Trophoblast cell (in vitro differentiated cells and primary cell): ENCODE measurements around the gene RTN4RL1.

Experiments used
- DNase-seq, 2 donors: peaks; one replicate each; pipeline ENCODE4 v3.0.0-alpha.2; 2016
- H2AFZ ChIP-seq: 2 replicates; pipeline ENCODE4 v1.6.1; 2013; ENCODE audit warnings: low read length, moderate library complexity, mild to moderate bottlenecking; ENCODE audit not compliant: insufficient read depth, poor library complexity
- H2AK5ac ChIP-seq: 2 replicates; pipeline ENCODE4 v1.6.1; 2013; ENCODE audit warnings: mild to moderate bottlenecking, low read length
- H2BK120ac ChIP-seq: 2 replicates; pipeline ENCODE4 v1.6.1; 2013; ENCODE audit warnings: low read length, mild to moderate bottlenecking, moderate library complexity; ENCODE audit not compliant: insufficient read depth, poor library complexity
- H2BK12ac ChIP-seq: 2 replicates; pipeline ENCODE4 v1.6.1; 2013; ENCODE audit warnings: mild to moderate bottlenecking, low read length, moderate library complexity
- H2BK5ac ChIP-seq: 2 replicates; pipeline ENCODE4 v1.6.1; 2013; ENCODE audit warnings: low read length, low read depth, moderate library complexity, mild to moderate bottlenecking; ENCODE audit not compliant: poor library complexity
- H3K14ac ChIP-seq: 2 replicates; pipeline ENCODE4 v1.6.1; 2013; ENCODE audit warnings: mild to moderate bottlenecking, low read length
- H3K18ac ChIP-seq: 2 replicates; pipeline ENCODE4 v1.6.1; 2013; ENCODE audit warnings: mild to moderate bottlenecking, low read length
- H3K23ac ChIP-seq: 2 replicates; pipeline ENCODE4 v1.6.1; 2013; ENCODE audit warnings: low read length
- H3K27ac ChIP-seq: 2 replicates; pipeline ENCODE4 v1.5.1; 2013; ENCODE audit warnings: low read depth, mild to moderate bottlenecking, inconsistent platforms, low read length, moderate library complexity
- H3K27me3 ChIP-seq: 2 replicates; pipeline ENCODE4 v1.6.1; 2013; ENCODE audit warnings: inconsistent platforms, mild to moderate bottlenecking, low read length, moderate library complexity; ENCODE audit not compliant: insufficient read depth
- H3K36me3 ChIP-seq, 2 experiments: 1 replicate in 1 of 2; 2 replicates in 1 of 2; pipeline ENCODE4 v1.6.1; 2013; ENCODE audit warnings: low read length in 2 of 2, mild to moderate bottlenecking in 2 of 2, moderate library complexity in 1 of 2; ENCODE audit not compliant: insufficient read depth in 2 of 2, control insufficient read depth in 1 of 2
- H3K4ac ChIP-seq: 2 replicates; pipeline ENCODE4 v1.6.1; 2013; ENCODE audit warnings: low read depth, mild to moderate bottlenecking, low read length, moderate library complexity
- H3K4me1 ChIP-seq, 2 experiments: 1 replicate in 1 of 2; 2 replicates in 1 of 2; pipeline ENCODE4 v1.6.1; 2013; ENCODE audit warnings: low read length in 2 of 2, mild to moderate bottlenecking in 2 of 2, moderate library complexity in 1 of 2; ENCODE audit not compliant: insufficient read depth in 2 of 2, control insufficient read depth in 1 of 2
- H3K4me2 ChIP-seq: 2 replicates; pipeline ENCODE4 v1.6.1; 2013; ENCODE audit warnings: inconsistent platforms, mild to moderate bottlenecking, low read length, moderate library complexity
- H3K4me3 ChIP-seq: 2 replicates; pipeline ENCODE4 v1.5.1; 2013; ENCODE audit warnings: mild to moderate bottlenecking, low read depth, low read length, inconsistent platforms
- H3K79me1 ChIP-seq: one replicate; pipeline ENCODE4 v1.6.1; 2013; ENCODE audit warnings: low read length
- H3K79me2 ChIP-seq: 2 replicates; pipeline ENCODE4 v1.6.1; 2013; ENCODE audit warnings: low read length, mild to moderate bottlenecking; ENCODE audit not compliant: control insufficient read depth, insufficient read depth, poor library complexity
- H3K9ac ChIP-seq: 2 replicates; pipeline ENCODE4 v1.6.1; 2013; ENCODE audit warnings: mild to moderate bottlenecking, low read length
- H3K9me3 ChIP-seq: 2 replicates; pipeline ENCODE4 v1.6.1; 2013; ENCODE audit warnings: low read depth, mild to moderate bottlenecking, control low read depth, inconsistent platforms, low read length; ENCODE audit not compliant: insufficient read depth
- H4K12ac ChIP-seq: 2 replicates; pipeline ENCODE4 v1.6.1; 2013; ENCODE audit warnings: low read depth, mild to moderate bottlenecking, low read length, moderate library complexity
- H4K8ac ChIP-seq: 2 replicates; pipeline ENCODE4 v1.6.1; 2013; ENCODE audit warnings: low read depth, mild to moderate bottlenecking, low read length, moderate library complexity
- H4K91ac ChIP-seq: one replicate; pipeline ENCODE4 v1.6.1; 2013; ENCODE audit warnings: low read depth, mild to moderate bottlenecking, low read length, moderate library complexity
- WGBS: extraction: QIAGEN DNeasy Blood & Tissue Kit; methylation state at CpG from one replicate; pipeline ENCODE4 v1.1.7; 2013; ENCODE audit warnings: missing lambda C conversion rate; ENCODE audit not compliant: insufficient read length, insufficient coverage; ENCODE audit errors: extremely low coverage; 5-methylcytosine and 5-hydroxymethylcytosine counted together

RTN4RL1 gene

GRCh38 chr17:1966274-1967086, 58.7 kb downstream of the RTN4RL1 start:
- H3K36me3 ChIP-seq: no peaks in the 10 kb centered on the region
- H3K27me3 ChIP-seq: no peaks in the 10 kb centered on the region
- no peak overlapping the region for H3K9ac ChIP-seq
- H2BK12ac ChIP-seq: no peak overlapping the region
- H4K91ac ChIP-seq: no peak overlapping the region
- no peak overlapping the region for H2BK5ac ChIP-seq
- H3K14ac ChIP-seq: no peak overlapping the region
- no peak overlapping the region for H4K8ac ChIP-seq
- H2BK120ac ChIP-seq: no peak overlapping the region
- no peak overlapping the region for H3K18ac ChIP-seq
- no peaks in the 10 kb centered on the region for H3K79me2 ChIP-seq
- H3K23ac ChIP-seq: no peak overlapping the region
- H3K79me1 ChIP-seq: no peaks in the 10 kb centered on the region
- H3K27ac ChIP-seq: peak overlapping the region; percentile 11
- no peak overlapping the region for H2AFZ ChIP-seq
- no peaks in the 10 kb centered on the region for H3K9me3 ChIP-seq
- H4K12ac ChIP-seq: no peak overlapping the region
- no CpG with 5 or more reads among the region's 12 CpGs for WGBS
- no peak overlapping the region for H3K4ac ChIP-seq
- H3K4me3 ChIP-seq: no peak overlapping the region
- H2AK5ac ChIP-seq: no peak overlapping the region
- DNase-seq: peak; percentile 26 to 74
- H3K4me1 ChIP-seq: peaks cover 20 to 21% of the 10 kb centered on the region in 2 experiments
- H3K4me2 ChIP-seq: peak overlapping the region; percentile 34

GRCh38 chr17:1965556-1966273, 59.4 kb downstream of the RTN4RL1 start:
- Histone ChIP-seq H4K12ac (no peak overlapping the region), H3K4me3 (no peak overlapping the region), H2BK5ac (no peak overlapping the region), H4K8ac (peak overlapping the region; percentile 10), H3K18ac (peak overlapping the region; percentile 12), H4K91ac (no peak overlapping the region), H3K79me1 (no peaks in the 10 kb centered on the region), H3K23ac (no peak overlapping the region), H3K9me3 (no peaks in the 10 kb centered on the region), H2AK5ac (no peak overlapping the region), H3K14ac (peak overlapping the region; percentile 33), H3K79me2 (no peaks in the 10 kb centered on the region), H3K4me1 (peaks cover 20 to 21% of the 10 kb centered on the region in 2 experiments), H2BK120ac (no peak overlapping the region), H2BK12ac (peak overlapping the region; percentile 35), H3K9ac (no peak overlapping the region), H3K27ac (peak overlapping the region; percentile 11), H2AFZ (no peak overlapping the region), H3K36me3 (no peaks in the 10 kb centered on the region), H3K4me2 (peak overlapping the region; percentile 34), H3K27me3 (no peaks in the 10 kb centered on the region), H3K4ac (no peak overlapping the region)
- peak; percentile 78 to 87 for DNase-seq
- WGBS: no CpG with 5 or more reads among the region's 21 CpGs

- Histone ChIP-seq H3K23ac (no peak overlapping the region), H2BK120ac (no peak overlapping the region), H3K27me3 (no peaks in the 10 kb centered on the region), H3K9ac (no peak overlapping the region), H3K36me3 (no peaks in the 10 kb centered on the region), H3K4ac (no peak overlapping the region), H4K8ac (no peak overlapping the region), H2BK12ac (no peak overlapping the region), H3K18ac (no peak overlapping the region), H2AFZ (no peak overlapping the region), H2AK5ac (no peak overlapping the region), H3K9me3 (no peaks in the 10 kb centered on the region), H3K4me3 (no peak overlapping the region), H3K79me1 (no peaks in the 10 kb centered on the region), H3K79me2 (no peaks in the 10 kb centered on the region), H4K91ac (no peak overlapping the region), H3K27ac (no peak overlapping the region), H2BK5ac (no peak overlapping the region), H4K12ac (no peak overlapping the region), H3K4me2 (no peak overlapping the region), H3K4me1 (peaks cover 20 to 21% of the 10 kb centered on the region in 2 experiments), H3K14ac (no peak overlapping the region)
- no peak for DNase-seq
- no CpG with 5 or more reads among the region's 7 CpGs for WGBS
Measured at GRCh38 chr17:1963250-1963649, 61.9 kb downstream of the RTN4RL1 start.

- Histone ChIP-seq H3K9me3 (peaks cover 2% of the 10 kb centered on the region), H3K79me2 (no peaks in the 10 kb centered on the region), H3K4me1 (peaks cover 9 to 12% of the 10 kb centered on the region in 2 experiments), H2AFZ (no peak overlapping the region), H4K12ac (no peak overlapping the region), H2BK120ac (no peak overlapping the region), H3K4me3 (no peak overlapping the region), H3K27me3 (no peaks in the 10 kb centered on the region), H3K18ac (no peak overlapping the region), H2BK12ac (no peak overlapping the region), H3K9ac (no peak overlapping the region), H4K91ac (no peak overlapping the region), H3K14ac (no peak overlapping the region), H3K4ac (no peak overlapping the region), H3K36me3 (no peaks in the 10 kb centered on the region), H2BK5ac (no peak overlapping the region), H2AK5ac (no peak overlapping the region), H3K79me1 (no peaks in the 10 kb centered on the region), H3K4me2 (no peak overlapping the region), H3K27ac (no peak overlapping the region), H4K8ac (no peak overlapping the region), H3K23ac (no peak overlapping the region)
- WGBS: no CpG with 5 or more reads among the region's 14 CpGs
- DNase-seq: no peak
Measured at GRCh38 chr17:1961189-1961588, 63.9 kb downstream of the RTN4RL1 start.
